ENCODE results near the gene TAF12. TPM values are rescaled to one million over a fixed set of nuclear protein-coding genes. Genes with fewer than 3 reads are reported as not detected.

Gene TAF12
- total and polyA plus RNA-seq, 10 of the 15 experiments (the other 5 are each of a cell fraction or from before 2014, with no cell fraction given) = 18.3 to 43.3 (median 28.6) TPM

DNA sequence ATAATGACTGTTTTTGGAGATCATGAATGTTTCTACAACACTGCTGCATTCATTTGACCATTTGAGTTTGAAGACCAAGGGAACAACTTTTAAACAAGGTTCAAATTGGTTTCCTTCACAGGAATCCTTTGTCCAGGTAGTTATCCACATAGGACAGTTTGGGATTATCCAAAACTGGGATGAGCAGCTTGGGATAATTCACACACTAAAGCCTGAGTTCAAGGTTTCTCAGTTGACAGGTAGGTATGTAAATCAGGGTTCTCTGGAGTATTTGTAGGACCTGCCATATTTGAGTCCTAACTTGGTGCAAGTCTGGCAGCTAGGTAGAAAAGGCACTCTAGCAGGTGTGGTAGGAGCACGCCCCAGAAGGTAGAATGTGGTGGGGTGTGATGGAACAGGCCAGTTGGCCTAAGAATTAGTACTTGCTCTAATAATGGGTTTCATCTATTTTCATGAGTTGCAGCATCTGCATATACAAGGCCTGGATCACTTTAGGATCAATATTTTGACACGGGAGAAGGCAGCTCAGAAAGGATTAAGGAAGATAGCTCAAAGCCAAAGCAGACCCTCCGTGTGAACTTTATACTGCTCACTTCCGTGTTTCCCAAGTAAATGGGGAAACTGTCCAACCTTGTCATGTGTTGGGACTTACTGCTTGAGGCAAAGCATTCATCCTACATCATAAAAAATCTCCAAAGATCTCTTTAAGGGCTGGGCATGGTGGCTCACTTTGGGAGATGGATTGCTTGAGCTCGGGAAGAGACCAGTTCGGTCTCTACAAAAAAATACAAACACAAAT, 64.9 kb downstream of the TAF12 start:
- TF ChIP-seq CBX3 (IDR thresholded peaks at IDR 0.05; ENCODE audit: borderline replicate concordance, low read depth) = no peak
- TF ChIP-seq POLR2AphosphoS5 (IDR thresholded peaks at IDR 0.05; ENCODE audit: low read length) = peak; percentile 68
- TF ChIP-seq, protein P1, sequence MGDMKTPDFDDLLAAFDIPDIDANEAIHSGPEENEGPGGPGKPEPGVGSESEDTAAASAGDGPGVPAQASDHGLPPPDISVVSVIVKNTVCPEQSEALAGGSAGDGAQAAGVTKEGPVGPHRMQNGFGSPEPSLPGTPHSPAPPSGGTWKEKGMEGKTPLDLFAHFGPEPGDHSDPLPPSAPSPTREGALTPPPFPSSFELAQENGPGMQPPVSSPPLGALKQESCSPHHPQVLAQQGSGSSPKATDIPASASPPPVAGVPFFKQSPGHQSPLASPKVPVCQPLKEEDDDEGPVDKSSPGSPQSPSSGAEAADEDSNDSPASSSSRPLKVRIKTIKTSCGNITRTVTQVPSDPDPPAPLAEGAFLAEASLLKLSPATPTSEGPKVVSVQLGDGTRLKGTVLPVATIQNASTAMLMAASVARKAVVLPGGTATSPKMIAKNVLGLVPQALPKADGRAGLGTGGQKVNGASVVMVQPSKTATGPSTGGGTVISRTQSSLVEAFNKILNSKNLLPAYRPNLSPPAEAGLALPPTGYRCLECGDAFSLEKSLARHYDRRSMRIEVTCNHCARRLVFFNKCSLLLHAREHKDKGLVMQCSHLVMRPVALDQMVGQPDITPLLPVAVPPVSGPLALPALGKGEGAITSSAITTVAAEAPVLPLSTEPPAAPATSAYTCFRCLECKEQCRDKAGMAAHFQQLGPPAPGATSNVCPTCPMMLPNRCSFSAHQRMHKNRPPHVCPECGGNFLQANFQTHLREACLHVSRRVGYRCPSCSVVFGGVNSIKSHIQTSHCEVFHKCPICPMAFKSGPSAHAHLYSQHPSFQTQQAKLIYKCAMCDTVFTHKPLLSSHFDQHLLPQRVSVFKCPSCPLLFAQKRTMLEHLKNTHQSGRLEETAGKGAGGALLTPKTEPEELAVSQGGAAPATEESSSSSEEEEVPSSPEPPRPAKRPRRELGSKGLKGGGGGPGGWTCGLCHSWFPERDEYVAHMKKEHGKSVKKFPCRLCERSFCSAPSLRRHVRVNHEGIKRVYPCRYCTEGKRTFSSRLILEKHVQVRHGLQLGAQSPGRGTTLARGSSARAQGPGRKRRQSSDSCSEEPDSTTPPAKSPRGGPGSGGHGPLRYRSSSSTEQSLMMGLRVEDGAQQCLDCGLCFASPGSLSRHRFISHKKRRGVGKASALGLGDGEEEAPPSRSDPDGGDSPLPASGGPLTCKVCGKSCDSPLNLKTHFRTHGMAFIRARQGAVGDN (IDR thresholded peaks at IDR 0.05) = 0 out of 2 replicates have a peak, but pooled peaks have one; percentile 16
- peak; percentile 18; the same call in 1 of the 2 replicates for TF ChIP-seq ZBED1 (IDR thresholded peaks at IDR 0.05; ENCODE audit: borderline replicate concordance)
- no peak for TF ChIP-seq WRNIP1 (IDR thresholded peaks at IDR 0.05; ENCODE audit: borderline replicate concordance, low read depth, low read length)
- peak; percentile 52; the same call in 1 of the 2 replicates for TF ChIP-seq SMAD5 (IDR thresholded peaks at IDR 0.05; ENCODE audit: low read depth)
- TF ChIP-seq, protein P2, sequence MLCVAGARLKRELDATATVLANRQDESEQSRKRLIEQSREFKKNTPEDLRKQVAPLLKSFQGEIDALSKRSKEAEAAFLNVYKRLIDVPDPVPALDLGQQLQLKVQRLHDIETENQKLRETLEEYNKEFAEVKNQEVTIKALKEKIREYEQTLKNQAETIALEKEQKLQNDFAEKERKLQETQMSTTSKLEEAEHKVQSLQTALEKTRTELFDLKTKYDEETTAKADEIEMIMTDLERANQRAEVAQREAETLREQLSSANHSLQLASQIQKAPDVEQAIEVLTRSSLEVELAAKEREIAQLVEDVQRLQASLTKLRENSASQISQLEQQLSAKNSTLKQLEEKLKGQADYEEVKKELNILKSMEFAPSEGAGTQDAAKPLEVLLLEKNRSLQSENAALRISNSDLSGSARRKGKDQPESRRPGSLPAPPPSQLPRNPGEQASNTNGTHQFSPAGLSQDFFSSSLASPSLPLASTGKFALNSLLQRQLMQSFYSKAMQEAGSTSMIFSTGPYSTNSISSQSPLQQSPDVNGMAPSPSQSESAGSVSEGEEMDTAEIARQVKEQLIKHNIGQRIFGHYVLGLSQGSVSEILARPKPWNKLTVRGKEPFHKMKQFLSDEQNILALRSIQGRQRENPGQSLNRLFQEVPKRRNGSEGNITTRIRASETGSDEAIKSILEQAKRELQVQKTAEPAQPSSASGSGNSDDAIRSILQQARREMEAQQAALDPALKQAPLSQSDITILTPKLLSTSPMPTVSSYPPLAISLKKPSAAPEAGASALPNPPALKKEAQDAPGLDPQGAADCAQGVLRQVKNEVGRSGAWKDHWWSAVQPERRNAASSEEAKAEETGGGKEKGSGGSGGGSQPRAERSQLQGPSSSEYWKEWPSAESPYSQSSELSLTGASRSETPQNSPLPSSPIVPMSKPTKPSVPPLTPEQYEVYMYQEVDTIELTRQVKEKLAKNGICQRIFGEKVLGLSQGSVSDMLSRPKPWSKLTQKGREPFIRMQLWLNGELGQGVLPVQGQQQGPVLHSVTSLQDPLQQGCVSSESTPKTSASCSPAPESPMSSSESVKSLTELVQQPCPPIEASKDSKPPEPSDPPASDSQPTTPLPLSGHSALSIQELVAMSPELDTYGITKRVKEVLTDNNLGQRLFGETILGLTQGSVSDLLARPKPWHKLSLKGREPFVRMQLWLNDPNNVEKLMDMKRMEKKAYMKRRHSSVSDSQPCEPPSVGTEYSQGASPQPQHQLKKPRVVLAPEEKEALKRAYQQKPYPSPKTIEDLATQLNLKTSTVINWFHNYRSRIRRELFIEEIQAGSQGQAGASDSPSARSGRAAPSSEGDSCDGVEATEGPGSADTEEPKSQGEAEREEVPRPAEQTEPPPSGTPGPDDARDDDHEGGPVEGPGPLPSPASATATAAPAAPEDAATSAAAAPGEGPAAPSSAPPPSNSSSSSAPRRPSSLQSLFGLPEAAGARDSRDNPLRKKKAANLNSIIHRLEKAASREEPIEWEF (IDR thresholded peaks at IDR 0.05; ENCODE audit: insufficient replicate concordance, low read depth, low read length) = no peak
- 0 out of 2 replicates have a peak, but pooled peaks have one; percentile 14 for TF ChIP-seq FOXM1 (IDR thresholded peaks at IDR 0.05; ENCODE audit: low read depth, low read length)
- peak; percentile 8; the same call in 1 of the 2 replicates for TF ChIP-seq POLR2A (IDR thresholded peaks at IDR 0.05; ENCODE audit: low read depth, low read length)
- 0 out of 3 replicates have a peak, but pooled peaks have one; percentile 13 for TF ChIP-seq POU2F2 (IDR thresholded peaks at IDR 0.05; ENCODE audit: borderline replicate concordance, low read depth, low read length)
- peak; percentile 40; the same call in 1 of the 2 replicates for TF ChIP-seq BACH1 (IDR thresholded peaks at IDR 0.05; ENCODE audit: borderline replicate concordance)
- peak; percentile 51; the same call in 1 of the 2 replicates for TF ChIP-seq POLR2AphosphoS2 (IDR thresholded peaks at IDR 0.05; ENCODE audit: low read depth, low read length)
- no peak overlapping the region for H3K9ac ChIP-seq (ENCODE audit: control insufficient read depth, insufficient read depth, low read length)
- POLR2A ChIA-PET = interaction anchor here (0.5 to 8.6 kb wide), 11 partner anchors 9 to 332 kb away, joined by 3 to 132 read pairs (median 4); partner anchors contain the start of gene TRNAU1AP
- H3K36me3 ChIP-seq (ENCODE audit: control insufficient read depth in 2 of 2, insufficient read depth in 2 of 2, low read length in 1 of 2) = peaks cover 13 to 36% of the 10 kb centered on the region in 2 experiments
- H3K4me1 ChIP-seq (ENCODE audit: control insufficient read depth, insufficient read depth, low read length) = peaks cover 12% of the 10 kb centered on the region
- intact Hi-C loops (cut with micrococcal nuclease; ENCODE audit: unreplicated experiment) (no loop called here), in situ Hi-C loops (cut with MboI) (no loop called here)
- peaks cover 38% of the 10 kb centered on the region for H3K79me2 ChIP-seq (ENCODE audit: control insufficient read depth, insufficient read depth, low read length)
- no peak for ATAC-seq
- H4K20me1 ChIP-seq (ENCODE audit: control insufficient read depth, insufficient read depth) = peaks cover 12% of the 10 kb centered on the region
- RAD21 ChIA-PET (ENCODE audit: unreplicated experiment) = interaction anchor here (1.0 to 6.3 kb wide), 5 partner anchors 20 to 60 kb away, joined by 3 to 108 read pairs (median 12); partner anchors contain the start of gene TRNAU1AP
- H3K4me3 ChIP-seq = no peak overlapping the region
- H3K4me2 ChIP-seq (ENCODE audit: control insufficient read depth, insufficient read depth) = peak overlapping the region; percentile 81
- no peaks in the 10 kb centered on the region for H3K9me3 ChIP-seq (replicated peaks; ENCODE audit: control insufficient read depth, insufficient read depth, low read length)
- no TSS peak for BruUV-seq (replicated peaks)
- H3K27ac ChIP-seq (ENCODE audit: control insufficient read depth, insufficient read depth) = no peak overlapping the region
- SMC1A ChIA-PET (ENCODE audit: uncharacterized antibody, unreplicated experiment) = interaction anchor here (0.6 to 7.6 kb wide), 12 partner anchors 12 to 522 kb away, joined by 3 to 83 read pairs (median 4); no protein-coding TSS in a partner anchor
- CTCF ChIA-PET = interaction anchor here (0.5 to 5.5 kb wide), 8 partner anchors 13 to 220 kb away, joined by 3 to 49 read pairs (median 7); partner anchors contain the start of gene TRNAU1AP
- no peak overlapping the region for H2AFZ ChIP-seq (ENCODE audit: control insufficient read depth, low read depth, low read length)
- no peak for DNase-seq (ENCODE audit: low read depth, low spot score)
- H3K27me3 ChIP-seq (replicated peaks in 1 of 2; ENCODE audit: control insufficient read depth in 2 of 2, insufficient read depth in 2 of 2, low read length in 1 of 2) = no peaks in the 10 kb centered on the region
- 33% methylated on average over 6 of the region's 6 CpGs for whole genome bisulfite sequencing (ENCODE audit: insufficient coverage, insufficient replicate concordance, low lambda C conversion rate, missing lambda C conversion rate)
- FAIRE-seq = no peak

Measured in GM12878 (cell line).